ENCODE measurements around the gene NTNG1. TPM values are rescaled to one million over a fixed set of nuclear protein-coding genes. Genes with fewer than 3 reads are reported as not detected.

The NTNG1 gene
- total RNA-seq, 1 donor from 2014 or later, result not detected

- TF ChIP-seq, protein P1, sequence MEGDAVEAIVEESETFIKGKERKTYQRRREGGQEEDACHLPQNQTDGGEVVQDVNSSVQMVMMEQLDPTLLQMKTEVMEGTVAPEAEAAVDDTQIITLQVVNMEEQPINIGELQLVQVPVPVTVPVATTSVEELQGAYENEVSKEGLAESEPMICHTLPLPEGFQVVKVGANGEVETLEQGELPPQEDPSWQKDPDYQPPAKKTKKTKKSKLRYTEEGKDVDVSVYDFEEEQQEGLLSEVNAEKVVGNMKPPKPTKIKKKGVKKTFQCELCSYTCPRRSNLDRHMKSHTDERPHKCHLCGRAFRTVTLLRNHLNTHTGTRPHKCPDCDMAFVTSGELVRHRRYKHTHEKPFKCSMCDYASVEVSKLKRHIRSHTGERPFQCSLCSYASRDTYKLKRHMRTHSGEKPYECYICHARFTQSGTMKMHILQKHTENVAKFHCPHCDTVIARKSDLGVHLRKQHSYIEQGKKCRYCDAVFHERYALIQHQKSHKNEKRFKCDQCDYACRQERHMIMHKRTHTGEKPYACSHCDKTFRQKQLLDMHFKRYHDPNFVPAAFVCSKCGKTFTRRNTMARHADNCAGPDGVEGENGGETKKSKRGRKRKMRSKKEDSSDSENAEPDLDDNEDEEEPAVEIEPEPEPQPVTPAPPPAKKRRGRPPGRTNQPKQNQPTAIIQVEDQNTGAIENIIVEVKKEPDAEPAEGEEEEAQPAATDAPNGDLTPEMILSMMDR (IDR thresholded peaks at IDR 0.05), result no peak
- Mint-ChIP-seq H3K36me3 (ENCODE audit: low read depth) (no peaks in the 10 kb centered on the region), H3K27me3 (ENCODE audit: low read depth) (peaks cover 8% of the 10 kb centered on the region), H3K9me3 (ENCODE audit: low read depth) (no peaks in the 10 kb centered on the region), H3K27ac (ENCODE audit: unreplicated experiment) (no peak overlapping the region), H3K4me1 (ENCODE audit: low read depth) (no peaks in the 10 kb centered on the region), H3K4me3 (ENCODE audit: unreplicated experiment) (no peak overlapping the region)
- no peak for DNase-seq (ENCODE audit: low spot score)
Measured at GRCh38 chr1:107525145-107525544, 384.3 kb downstream of the NTNG1 start.

- TF ChIP-seq, protein P1 (IDR thresholded peaks at IDR 0.05), result no peak
- Mint-ChIP-seq H3K36me3 (ENCODE audit: low read depth) (no peaks in the 10 kb centered on the region), H3K27me3 (ENCODE audit: low read depth) (peaks cover 8% of the 10 kb centered on the region), H3K4me3 (ENCODE audit: unreplicated experiment) (no peak overlapping the region), H3K4me1 (ENCODE audit: low read depth) (no peaks in the 10 kb centered on the region), H3K9me3 (ENCODE audit: low read depth) (no peaks in the 10 kb centered on the region), H3K27ac (ENCODE audit: unreplicated experiment) (no peak overlapping the region)
- DNase-seq (ENCODE audit: low spot score), result no peak
Measured at GRCh38 chr1:107525961-107526360, 385.1 kb downstream of the NTNG1 start.

DNA sequence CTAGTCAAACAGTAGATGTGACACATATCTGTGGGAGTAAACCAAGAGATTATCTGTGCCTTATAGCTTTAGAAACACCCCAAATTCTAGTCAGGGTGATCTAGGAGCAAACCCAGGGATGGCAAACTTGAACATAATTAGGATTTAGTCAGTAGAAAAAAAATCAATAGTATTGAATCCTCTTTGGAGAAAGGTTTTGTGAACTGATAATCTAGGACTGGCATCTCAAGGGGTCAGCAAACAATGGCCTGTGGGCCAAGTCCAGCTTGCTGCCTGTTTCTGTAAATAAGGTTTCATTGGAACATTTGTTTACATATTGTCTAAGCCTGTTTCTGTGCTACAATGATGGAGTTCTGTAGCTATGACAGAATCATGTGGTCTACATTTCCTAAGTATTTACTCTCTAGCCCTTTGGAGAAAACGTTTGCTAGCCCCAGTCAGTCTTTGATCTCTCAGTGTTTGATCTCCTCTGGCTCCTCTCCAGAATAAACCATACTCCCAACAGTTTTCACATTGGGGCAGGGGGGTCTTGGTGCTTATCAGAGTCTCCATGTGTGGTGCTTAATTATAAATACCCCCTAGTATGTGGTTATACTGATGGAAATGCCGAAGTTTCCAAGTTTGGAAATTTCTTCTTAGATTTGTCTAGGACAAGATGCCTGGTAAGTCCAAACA lies 385.8 kb downstream of the NTNG1 start:
- no peaks in the 10 kb centered on the region for H3K4me1 Mint-ChIP-seq (ENCODE audit: low read depth)

DNA sequence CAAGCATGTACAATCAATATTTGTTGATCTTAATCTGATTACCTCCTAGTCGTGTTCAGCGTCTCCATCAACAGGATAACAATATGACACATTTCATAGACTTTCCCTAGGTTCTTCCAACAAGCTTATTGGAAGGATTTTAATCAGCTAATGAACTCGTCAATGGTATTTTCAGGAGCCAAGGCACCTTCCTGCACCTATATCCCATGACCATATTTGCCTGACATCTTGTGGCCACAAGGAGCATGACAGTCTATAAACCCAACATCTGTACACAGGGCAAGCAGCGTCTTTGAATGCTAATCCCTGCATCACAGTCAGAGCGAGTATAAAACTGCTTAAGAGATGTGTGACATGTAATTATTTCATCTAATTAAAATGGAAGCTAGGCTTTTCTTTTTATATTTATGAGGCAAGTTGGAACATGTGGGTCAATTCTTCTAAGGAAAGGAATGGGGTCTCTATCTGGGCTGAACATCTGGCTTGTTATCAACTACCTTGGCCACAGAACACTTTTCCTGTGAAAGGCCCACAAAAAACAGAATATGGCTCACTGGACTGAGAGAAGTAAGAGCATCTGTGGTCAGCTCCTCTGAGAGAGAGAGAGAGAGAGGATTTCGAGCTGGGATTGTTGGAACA lies 388.8 kb downstream of the NTNG1 start:
- Mint-ChIP-seq H3K4me3 (ENCODE audit: unreplicated experiment) (no peak overlapping the region), H3K27me3 (ENCODE audit: low read depth) (peaks cover 8% of the 10 kb centered on the region), H3K36me3 (ENCODE audit: low read depth) (no peaks in the 10 kb centered on the region), H3K9me3 (ENCODE audit: low read depth) (no peaks in the 10 kb centered on the region), H3K4me1 (ENCODE audit: low read depth) (no peaks in the 10 kb centered on the region), H3K27ac (ENCODE audit: unreplicated experiment) (no peak overlapping the region)
- no peak for DNase-seq (ENCODE audit: low spot score)
- TF ChIP-seq, protein P1 (IDR thresholded peaks at IDR 0.05), result peak; percentile 84

More for the DNA sequence above, 385.8 kb downstream of the NTNG1 start:
- H3K9me3 Mint-ChIP-seq (ENCODE audit: low read depth), result no peaks in the 10 kb centered on the region
- TF ChIP-seq, protein P1 (IDR thresholded peaks at IDR 0.05), result no peak
- no peaks in the 10 kb centered on the region for H3K36me3 Mint-ChIP-seq (ENCODE audit: low read depth)
- no peak overlapping the region for H3K4me3 Mint-ChIP-seq (ENCODE audit: unreplicated experiment)
- no peak overlapping the region for H3K27ac Mint-ChIP-seq (ENCODE audit: unreplicated experiment)
- peaks cover 8% of the 10 kb centered on the region for H3K27me3 Mint-ChIP-seq (ENCODE audit: low read depth)
- no peak for DNase-seq (ENCODE audit: low spot score)

- TF ChIP-seq, protein P1 (IDR thresholded peaks at IDR 0.05), result no peak
Measured at GRCh38 chr1:107530543-107530942, 389.7 kb downstream of the NTNG1 start.

More at GRCh38 chr1:107530543-107530942, 389.7 kb downstream of the NTNG1 start:
- no peaks in the 10 kb centered on the region for H3K36me3 Mint-ChIP-seq (ENCODE audit: low read depth)
- H3K27ac Mint-ChIP-seq (ENCODE audit: unreplicated experiment), result no peak overlapping the region
- H3K4me1 Mint-ChIP-seq (ENCODE audit: low read depth), result no peaks in the 10 kb centered on the region
- no peak overlapping the region for H3K4me3 Mint-ChIP-seq (ENCODE audit: unreplicated experiment)
- DNase-seq (ENCODE audit: low spot score), result no peak
- no peaks in the 10 kb centered on the region for H3K9me3 Mint-ChIP-seq (ENCODE audit: low read depth)
- peaks cover 8% of the 10 kb centered on the region for H3K27me3 Mint-ChIP-seq (ENCODE audit: low read depth)
